SK-N-MC (cell line): ENCODE measurements around the gene MVD.

Experiments
- DNase-seq: peaks from one replicate; pipeline ENCODE4 v3.0.0-alpha.2; 2011; ENCODE audit warnings: low read depth, low spot score
- H3K27ac ChIP-seq: fragments of 200-600 bp; sonication (generic); 2 replicates; pipeline ENCODE4 v1.5.1; 2016; ENCODE audit warnings: mixed run types
- H3K36me3 ChIP-seq: fragments of 200-600 bp; sonication (generic); 2 replicates; pipeline ENCODE4 v1.6.1; 2017; ENCODE audit warnings: antibody characterized with exemption, low read length, mixed read lengths; ENCODE audit not compliant: insufficient read depth
- H3K4me3 ChIP-seq: fragments of 200-600 bp; sonication (generic); 2 replicates; pipeline ENCODE4 v1.5.1; 2016
- H3K9ac ChIP-seq: fragments of 200-600 bp; sonication (generic); 2 replicates; pipeline ENCODE4 v1.8.0; 2017; ENCODE audit warnings: mixed run types, mixed read lengths; ENCODE audit not compliant: insufficient read length
- H3K9me3 ChIP-seq: fragments of 200-600 bp; sonication (generic); 2 replicates; pipeline ENCODE4 v1.6.1; 2017; ENCODE audit warnings: low read depth, mild to moderate bottlenecking, antibody characterized with exemption, low read length, moderate library complexity, mixed read lengths
- EZH2 ChIP-seq: fragments of 200-600 bp; sonication (generic); IDR thresholded peaks from one replicate; pipeline ENCODE4 v1.6.1; 2017; ENCODE audit warnings: antibody characterized with exemption
- FOXP2 ChIP-seq: optimal IDR thresholded peaks from 2 replicates; pipeline ENCODE3; 2011; ENCODE audit warnings: mild to moderate bottlenecking, moderate library complexity; ENCODE audit not compliant: insufficient read depth; ENCODE audit errors: extremely low read length, control extremely low read depth
- POLR2AphosphoS5 ChIP-seq: IDR thresholded peaks from 2 replicates; pipeline ENCODE4 v1.6.1; 2012; ENCODE audit warnings: mild to moderate bottlenecking, low read depth, low read length, borderline replicate concordance

MVD gene

DNA sequence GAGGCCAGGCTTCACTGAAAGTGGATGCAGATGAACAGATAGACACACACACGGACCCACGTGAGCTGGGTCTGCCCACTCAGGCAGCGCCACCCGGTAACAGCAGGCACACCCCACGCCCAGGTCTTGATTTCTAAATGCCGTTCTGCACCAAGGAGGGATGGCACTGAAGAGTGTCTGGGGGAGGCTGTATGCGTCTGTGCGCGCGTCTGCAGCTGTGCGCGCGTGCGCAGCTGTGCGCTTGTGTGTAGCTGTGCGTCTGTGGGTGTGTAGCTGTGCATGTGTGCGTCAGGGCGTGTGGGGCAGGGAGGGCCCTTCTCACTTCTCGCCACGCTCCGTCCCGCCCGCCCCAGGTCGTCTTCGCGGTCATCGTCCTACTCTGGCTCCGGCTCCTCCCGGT is 40.0 kb downstream of the MVD start:
- no peaks in the 10 kb centered on the region for H3K9me3 ChIP-seq
- H3K9ac ChIP-seq: no peak overlapping the region
- no peaks in the 10 kb centered on the region; the same call in 1 of the 2 replicates for H3K36me3 ChIP-seq
- no peak overlapping the region for H3K4me3 ChIP-seq
- no peak for DNase-seq
- TF ChIP-seq EZH2 (no peak), FOXP2 (no peak), POLR2AphosphoS5 (no peak)
- H3K27ac ChIP-seq: no peak overlapping the region

DNA sequence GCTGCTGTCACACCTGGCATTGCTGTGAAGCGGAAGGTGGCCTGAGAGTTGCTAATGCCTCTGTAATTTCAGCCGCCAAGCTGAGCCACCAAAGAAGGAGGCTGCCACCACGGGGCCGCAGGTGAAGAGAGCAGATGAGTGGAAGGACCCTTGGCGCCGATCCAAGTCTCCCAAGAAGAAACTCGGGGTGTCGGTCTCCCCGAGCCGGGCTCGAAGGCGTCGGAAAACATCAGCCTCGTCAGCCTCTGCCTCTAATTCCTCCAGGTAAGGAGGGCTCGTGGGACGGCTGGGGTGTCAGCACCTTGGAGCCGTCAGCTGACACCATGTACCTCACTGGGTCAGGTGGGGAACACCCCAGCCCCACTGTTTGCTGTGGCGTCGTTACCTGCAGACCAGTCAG is 40.8 kb downstream of the MVD start:
- H3K4me3 ChIP-seq: no peak overlapping the region
- no peak for DNase-seq
- no peaks in the 10 kb centered on the region; the same call in 1 of the 2 replicates for H3K36me3 ChIP-seq
- H3K27ac ChIP-seq: no peak overlapping the region
- TF ChIP-seq POLR2AphosphoS5 (no peak), FOXP2 (no peak), EZH2 (no peak)
- no peak overlapping the region for H3K9ac ChIP-seq
- no peaks in the 10 kb centered on the region for H3K9me3 ChIP-seq

DNA sequence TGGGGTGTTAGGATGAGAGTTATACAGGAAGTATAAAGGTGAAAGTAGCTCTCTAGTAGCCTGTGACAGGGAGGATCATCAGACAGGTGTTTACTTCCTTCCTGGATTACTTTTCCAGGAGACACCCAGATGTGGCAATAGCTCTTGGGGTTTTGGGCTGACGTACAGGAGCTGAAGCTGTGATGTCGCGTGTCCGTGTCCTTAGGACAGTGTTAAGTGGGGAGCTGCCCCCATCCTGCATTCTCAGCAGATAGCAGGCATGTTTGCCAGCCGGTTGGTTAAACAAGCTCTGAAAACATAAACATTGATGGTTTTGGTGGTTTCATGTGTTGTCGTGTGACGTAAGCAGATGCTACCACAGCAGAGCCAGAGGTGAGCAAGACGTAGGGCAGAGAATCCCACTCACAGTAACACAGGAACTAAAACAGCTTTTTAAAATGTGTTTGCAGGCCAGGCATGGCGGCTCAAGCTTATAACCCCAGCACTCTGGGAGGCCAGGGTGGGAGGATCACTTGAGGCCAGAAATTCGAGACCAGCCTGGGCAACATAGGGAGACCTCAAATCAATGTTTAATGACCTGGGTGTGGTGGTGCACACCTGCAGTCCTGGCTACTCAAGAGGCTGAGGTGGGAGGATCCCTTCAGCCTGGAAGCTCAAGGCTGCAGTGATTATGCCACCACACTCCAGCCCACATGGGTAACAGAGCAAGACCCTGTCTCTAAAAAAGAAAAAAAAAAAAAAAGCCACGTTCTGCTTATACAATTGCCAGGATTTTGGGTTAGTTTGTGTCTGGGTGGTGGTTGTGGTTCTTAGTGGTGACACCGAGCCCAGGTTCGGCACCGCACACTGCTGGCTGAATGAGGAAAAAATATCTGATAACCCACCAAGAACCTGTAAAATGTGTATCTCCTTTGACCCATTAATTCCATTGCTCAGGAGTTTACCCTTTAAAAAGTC is 42.8 kb downstream of the MVD start:
- no peaks in the 10 kb centered on the region; the same call in 1 of the 2 replicates for H3K36me3 ChIP-seq

DNA sequence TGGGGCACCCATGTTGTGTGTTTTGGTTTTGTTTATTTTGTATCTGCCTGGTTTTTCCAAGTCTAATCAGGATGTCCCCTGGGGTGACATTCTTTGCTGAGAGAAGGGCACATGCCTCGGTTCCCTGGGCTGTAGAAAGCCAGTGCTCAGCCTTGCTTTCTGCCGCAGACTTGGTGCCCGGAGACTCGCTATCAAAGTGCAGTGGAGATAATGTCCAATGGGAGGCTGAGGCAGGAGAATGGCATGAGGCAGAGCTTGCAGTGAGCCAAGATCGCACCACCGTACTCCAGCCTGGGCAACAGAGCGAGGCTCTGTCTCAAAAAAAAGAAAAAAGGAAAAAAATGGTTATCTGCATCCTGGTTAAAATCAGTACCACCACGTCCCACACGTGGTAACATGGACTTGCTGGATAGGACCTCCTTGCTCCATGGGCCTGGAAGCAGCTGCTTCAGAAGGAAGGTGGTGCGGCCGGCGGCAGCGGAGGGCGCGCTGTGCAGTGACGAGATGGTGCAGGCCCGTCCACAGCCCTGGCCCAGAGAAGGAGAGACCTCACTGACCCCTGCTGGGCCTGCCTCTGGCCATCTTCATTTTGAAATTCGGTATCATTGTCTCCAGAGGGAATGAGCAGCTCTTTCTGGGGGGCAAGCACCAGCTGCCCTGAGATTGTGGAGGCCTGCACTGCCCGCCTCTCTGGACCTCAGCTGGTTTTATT is 43.8 kb downstream of the MVD start:
- DNase-seq: no peak
- H3K9ac ChIP-seq: no peak overlapping the region
- H3K9me3 ChIP-seq: no peaks in the 10 kb centered on the region
- no peak overlapping the region for H3K4me3 ChIP-seq
- no peak overlapping the region for H3K27ac ChIP-seq
- H3K36me3 ChIP-seq: no peaks in the 10 kb centered on the region; the same call in 1 of the 2 replicates
- TF ChIP-seq POLR2AphosphoS5 (no peak), FOXP2 (no peak), EZH2 (no peak)

More for the DNA sequence above, 42.8 kb downstream of the MVD start:
- Histone ChIP-seq H3K27ac (no peak overlapping the region), H3K9ac (no peak overlapping the region), H3K4me3 (no peak overlapping the region), H3K9me3 (no peaks in the 10 kb centered on the region)
- TF ChIP-seq POLR2AphosphoS5: no peak
- no peak for TF ChIP-seq EZH2
- no peak for TF ChIP-seq FOXP2
- DNase-seq: no peak

- Histone ChIP-seq H3K36me3 (no peaks in the 10 kb centered on the region; the same call in 1 of the 2 replicates), H3K9ac (no peak overlapping the region)
Observed at GRCh38 chr16:88618182-88618955, 44.5 kb downstream of the MVD start.

DNA sequence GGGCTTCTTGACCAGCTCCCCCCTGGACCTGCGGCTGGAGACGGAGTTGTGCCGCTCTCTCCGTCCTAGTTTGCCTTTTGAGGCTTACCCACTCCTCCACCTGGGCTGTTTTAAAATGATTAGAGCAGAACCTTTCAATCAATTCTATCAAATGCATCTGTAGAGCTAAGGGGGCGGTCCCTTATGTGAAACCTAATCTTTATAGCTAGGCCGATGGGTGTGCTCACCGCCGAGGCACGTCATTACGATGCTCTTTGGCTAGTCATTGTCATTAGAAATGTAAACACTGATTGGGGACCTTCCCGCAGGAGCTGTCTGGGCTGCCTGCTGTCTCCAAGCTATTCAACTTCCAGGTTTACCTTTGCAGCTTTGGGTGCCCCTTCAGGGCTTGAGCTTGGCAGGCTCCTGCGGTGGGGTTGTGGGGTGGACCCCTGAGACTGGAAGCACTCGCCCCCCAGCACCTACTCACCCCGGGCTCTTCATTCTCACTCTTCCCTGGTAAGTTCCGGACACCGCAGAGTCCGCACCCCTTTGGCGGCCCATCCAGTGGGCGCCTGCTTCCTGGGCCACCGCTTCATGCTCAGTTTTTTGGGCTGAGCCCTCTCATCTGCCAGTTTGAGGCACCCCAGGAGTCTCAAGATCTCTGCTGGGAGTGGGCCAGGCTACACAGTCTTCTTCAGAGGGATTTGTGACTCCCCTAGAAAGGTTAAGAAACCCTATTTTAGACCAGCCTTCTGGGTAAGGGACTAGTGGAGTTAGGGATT is 45.4 kb downstream of the MVD start:
- H3K27ac ChIP-seq: no peak overlapping the region
- no peak overlapping the region for H3K4me3 ChIP-seq
- TF ChIP-seq FOXP2: no peak
- no peak for DNase-seq
- no peaks in the 10 kb centered on the region; the same call in 1 of the 2 replicates for H3K36me3 ChIP-seq
- H3K9ac ChIP-seq: no peak overlapping the region
- no peaks in the 10 kb centered on the region for H3K9me3 ChIP-seq

More at GRCh38 chr16:88618182-88618955, 44.5 kb downstream of the MVD start:
- H3K4me3 ChIP-seq: no peak overlapping the region
- no peak overlapping the region for H3K27ac ChIP-seq
- TF ChIP-seq EZH2 (no peak), POLR2AphosphoS5 (no peak), FOXP2 (no peak)
- no peaks in the 10 kb centered on the region for H3K9me3 ChIP-seq
- no peak for DNase-seq

DNA sequence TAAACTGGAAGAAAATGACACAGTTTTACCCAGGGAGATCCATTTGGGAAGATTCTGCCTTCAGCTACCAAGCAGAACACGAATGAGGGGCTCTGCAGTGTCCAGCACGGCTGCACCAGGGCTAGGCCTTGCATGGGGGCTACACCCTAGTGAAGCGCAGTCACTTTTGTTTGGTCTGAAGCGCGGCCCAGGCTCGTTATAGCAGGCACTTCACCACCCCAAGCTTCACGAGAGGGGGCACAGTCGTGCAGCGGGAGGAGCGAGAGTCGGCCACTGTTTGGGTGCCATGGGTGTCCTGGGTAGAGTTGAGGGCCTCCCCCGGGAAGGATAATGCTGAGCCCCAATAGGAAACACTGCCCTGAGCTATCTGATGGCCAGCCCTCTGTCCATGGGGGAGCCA is 46.2 kb downstream of the MVD start:
- Histone ChIP-seq H3K9me3 (no peaks in the 10 kb centered on the region), H3K36me3 (no peaks in the 10 kb centered on the region; the same call in 1 of the 2 replicates), H3K4me3 (no peak overlapping the region), H3K27ac (no peak overlapping the region), H3K9ac (no peak overlapping the region)
- TF ChIP-seq EZH2 (no peak), FOXP2 (no peak), POLR2AphosphoS5 (no peak)
- DNase-seq: no peak
